Right lobe of liver (tissue), 4 donors: ENCODE results near the gene TRAPPC6A.

Source experiments
- CTCF ChIP-seq, 4 donors: fragments of 200-600 bp in 3 of 4; fragments of 450-650 bp in 1 of 4; IDR thresholded peaks; one replicate each; pipeline versions ENCODE4 v1.5.1 to v1.8.0; 2016 to 2022; ENCODE audit warnings: antibody characterized with exemption in 4 of 4, mild to moderate bottlenecking in 2 of 4
- POLR2A ChIP-seq: fragments of 450-650 bp; IDR thresholded peaks from one replicate; pipeline ENCODE4 v1.6.1; 2017; ENCODE audit warnings: antibody characterized with exemption, mild to moderate bottlenecking
- donor health status: DM: no; HTN: no; CAD: no.
- donor health status: DM: no; HTN: no; CAD: no.
- donor health status: DM: no; HTN: yes; CAD: no.

GRCh38 chr19:45172611-45173208 lies 5.3 kb downstream of the TRAPPC6A start:
- TF ChIP-seq CTCF (IDR thresholded peaks at IDR 0.05): no peak
- no peak for TF ChIP-seq POLR2A
